ENCODE data around the gene MBTPS2.
"Not testable (repeated sequence)": the region's sequence is repeated elsewhere in the genome, so short reads cannot be mapped to it uniquely, and the experiment has no call there.

Gene MBTPS2

GRCh38 chrX:21865436-21865835 is 26.0 kb downstream of the MBTPS2 start:
- H3K4me3 ChIP-seq (ENCODE audit: low read length in 2 of 2) = no peak overlapping the region
- peaks cover under 1% of the 10 kb centered on the region for H3K79me1 ChIP-seq (ENCODE audit: low read depth, low read length)
- no peak overlapping the region for H3K23ac ChIP-seq (ENCODE audit: low read depth, low read length, poor library complexity)
- no peak overlapping the region for H3K4ac ChIP-seq (ENCODE audit: low read length)
- H3K36me3 ChIP-seq (replicated peaks in 1 of 2; ENCODE audit: control insufficient read depth in 2 of 2, insufficient read depth in 2 of 2, low read length in 2 of 2) = peaks cover 0 to 7% of the 10 kb centered on the region in 2 donors
- no peak overlapping the region for H2AFZ ChIP-seq (ENCODE audit: low read length)
- H2AK5ac ChIP-seq (ENCODE audit: low read depth, low read length) = no peak overlapping the region
- H2BK15ac ChIP-seq (ENCODE audit: low read length) = no peak overlapping the region
- no peak overlapping the region for H4K8ac ChIP-seq (ENCODE audit: low read depth, low read length)
- no peak overlapping the region for H2BK12ac ChIP-seq (ENCODE audit: low read length)
- no peak overlapping the region for H3K14ac ChIP-seq (ENCODE audit: low read length)
- no peaks in the 10 kb centered on the region for H3K9me3 ChIP-seq (replicated peaks in 1 of 2; ENCODE audit: control insufficient read depth in 2 of 2, insufficient read depth in 1 of 2, low read depth in 1 of 2, low read length in 2 of 2)
- H3K4me1 ChIP-seq (ENCODE audit: control insufficient read depth in 2 of 2, insufficient read depth in 1 of 2, low read depth in 1 of 2, low read length in 2 of 2) = no peaks in the 10 kb centered on the region
- H3K27me3 ChIP-seq (ENCODE audit: control insufficient read depth in 3 of 3, insufficient read depth in 3 of 3, low read depth in 1 of 3, low read length in 3 of 3) = no peaks in the 10 kb centered on the region
- no peak overlapping the region for H3K18ac ChIP-seq (ENCODE audit: low read length)
- no peak overlapping the region for H4K91ac ChIP-seq (ENCODE audit: low read depth, low read length, poor library complexity)
- H3K9ac ChIP-seq (ENCODE audit: low read depth, low read length, poor library complexity) = no peak overlapping the region
- DNase-seq (ENCODE audit: low spot score) = no peak
- no peak overlapping the region for H2BK5ac ChIP-seq (ENCODE audit: low read length)
- no peak overlapping the region for H3K4me2 ChIP-seq (ENCODE audit: insufficient read depth, low read length, poor library complexity, severe bottlenecking)
- H3K27ac ChIP-seq (replicated peaks; ENCODE audit: low read length) = no peak overlapping the region
- no peak overlapping the region for H2BK120ac ChIP-seq (ENCODE audit: low read depth, low read length)

- Histone ChIP-seq H3K27ac (replicated peaks; ENCODE audit: low read length) (no peak overlapping the region), H2BK12ac (ENCODE audit: low read length) (no peak overlapping the region), H2BK120ac (ENCODE audit: low read depth, low read length) (no peak overlapping the region), H2AK5ac (ENCODE audit: low read depth, low read length) (no peak overlapping the region), H3K9ac (ENCODE audit: low read depth, low read length, poor library complexity) (no peak overlapping the region), H4K8ac (ENCODE audit: low read depth, low read length) (no peak overlapping the region), H4K91ac (ENCODE audit: low read depth, low read length, poor library complexity) (no peak overlapping the region), H3K4me1 (ENCODE audit: control insufficient read depth in 2 of 2, insufficient read depth in 1 of 2, low read depth in 1 of 2, low read length in 2 of 2) (no peaks in the 10 kb centered on the region), H2AFZ (ENCODE audit: low read length) (no peak overlapping the region), H2BK5ac (ENCODE audit: low read length) (no peak overlapping the region), H2BK15ac (ENCODE audit: low read length) (no peak overlapping the region), H3K79me1 (ENCODE audit: low read depth, low read length) (no peaks in the 10 kb centered on the region), H3K23ac (ENCODE audit: low read depth, low read length, poor library complexity) (no peak overlapping the region), H3K27me3 (ENCODE audit: control insufficient read depth in 3 of 3, insufficient read depth in 3 of 3, low read depth in 1 of 3, low read length in 3 of 3) (no peaks in the 10 kb centered on the region), H3K4ac (ENCODE audit: low read length) (no peak overlapping the region), H3K9me3 (replicated peaks in 1 of 2; ENCODE audit: control insufficient read depth in 2 of 2, insufficient read depth in 1 of 2, low read depth in 1 of 2, low read length in 2 of 2) (no peaks in the 10 kb centered on the region), H3K4me3 (ENCODE audit: low read length in 2 of 2) (no peak overlapping the region), H3K4me2 (ENCODE audit: insufficient read depth, low read length, poor library complexity, severe bottlenecking) (no peak overlapping the region), H3K14ac (ENCODE audit: low read length) (no peak overlapping the region), H3K36me3 (replicated peaks in 1 of 2; ENCODE audit: control insufficient read depth in 2 of 2, insufficient read depth in 2 of 2, low read length in 2 of 2) (peaks cover 0 to 13% of the 10 kb centered on the region in 2 donors), H3K18ac (ENCODE audit: low read length) (no peak overlapping the region)
- no peak for DNase-seq (ENCODE audit: low spot score)
- WGBS, 2 donors (ENCODE audit: extremely low coverage in 2 of 2, insufficient read length in 2 of 2, insufficient replicate concordance in 1 of 2) = no CpG with 5 or more reads among the region's 1 CpG
These were observed 31.1 kb downstream of the MBTPS2 start for GRCh38 chrX:21870494-21870893.

- Histone ChIP-seq H3K36me3 (replicated peaks in 1 of 2; ENCODE audit: control insufficient read depth in 2 of 2, insufficient read depth in 2 of 2, low read length in 2 of 2) (peaks cover 0 to 13% of the 10 kb centered on the region in 2 donors), H3K27ac (replicated peaks; ENCODE audit: low read length) (no peak overlapping the region), H3K79me1 (ENCODE audit: low read depth, low read length) (no peaks in the 10 kb centered on the region), H3K4me3 (ENCODE audit: low read length in 2 of 2) (no peak overlapping the region), H2BK5ac (ENCODE audit: low read length) (no peak overlapping the region), H2BK12ac (ENCODE audit: low read length) (no peak overlapping the region), H3K9ac (ENCODE audit: low read depth, low read length, poor library complexity) (no peak overlapping the region), H3K4me1 (ENCODE audit: control insufficient read depth in 2 of 2, insufficient read depth in 1 of 2, low read depth in 1 of 2, low read length in 2 of 2) (no peaks in the 10 kb centered on the region), H3K18ac (ENCODE audit: low read length) (no peak overlapping the region), H3K14ac (ENCODE audit: low read length) (no peak overlapping the region), H2BK120ac (ENCODE audit: low read depth, low read length) (no peak overlapping the region), H3K4ac (ENCODE audit: low read length) (no peak overlapping the region), H3K27me3 (ENCODE audit: control insufficient read depth in 3 of 3, insufficient read depth in 3 of 3, low read depth in 1 of 3, low read length in 3 of 3) (no peaks in the 10 kb centered on the region), H2AFZ (ENCODE audit: low read length) (peak overlapping the region; percentile 40), H3K4me2 (ENCODE audit: insufficient read depth, low read length, poor library complexity, severe bottlenecking) (no peak overlapping the region), H2AK5ac (ENCODE audit: low read depth, low read length) (no peak overlapping the region), H2BK15ac (ENCODE audit: low read length) (no peak overlapping the region), H4K91ac (ENCODE audit: low read depth, low read length, poor library complexity) (no peak overlapping the region), H3K23ac (ENCODE audit: low read depth, low read length, poor library complexity) (no peak overlapping the region), H4K8ac (ENCODE audit: low read depth, low read length) (no peak overlapping the region), H3K9me3 (replicated peaks in 1 of 2; ENCODE audit: control insufficient read depth in 2 of 2, insufficient read depth in 1 of 2, low read depth in 1 of 2, low read length in 2 of 2) (no peaks in the 10 kb centered on the region)
- DNase-seq (ENCODE audit: low spot score) = no peak
- WGBS, 2 donors (ENCODE audit: extremely low coverage in 2 of 2, insufficient read length in 2 of 2, insufficient replicate concordance in 1 of 2) = no CpG with 5 or more reads among the region's 4 CpGs
These were observed 33.8 kb downstream of the MBTPS2 start for GRCh38 chrX:21873063-21873775.

GRCh38 chrX:21874182-21874581 is 34.8 kb downstream of the MBTPS2 start:
- H2AFZ ChIP-seq (ENCODE audit: low read length); H3K9me3 ChIP-seq (replicated peaks in 1 of 2; ENCODE audit: control insufficient read depth in 2 of 2, insufficient read depth in 1 of 2, low read depth in 1 of 2, low read length in 2 of 2); H3K23ac ChIP-seq (ENCODE audit: low read depth, low read length, poor library complexity); H3K27ac ChIP-seq (replicated peaks; ENCODE audit: low read length); H4K8ac ChIP-seq (ENCODE audit: low read depth, low read length); H2AK5ac ChIP-seq (ENCODE audit: low read depth, low read length); H4K91ac ChIP-seq (ENCODE audit: low read depth, low read length, poor library complexity); H2BK15ac ChIP-seq (ENCODE audit: low read length); H3K14ac ChIP-seq (ENCODE audit: low read length); H3K27me3 ChIP-seq (ENCODE audit: control insufficient read depth in 3 of 3, insufficient read depth in 3 of 3, low read depth in 1 of 3, low read length in 3 of 3); H3K18ac ChIP-seq (ENCODE audit: low read length); H3K9ac ChIP-seq (ENCODE audit: low read depth, low read length, poor library complexity); H2BK5ac ChIP-seq (ENCODE audit: low read length); H3K4me2 ChIP-seq (ENCODE audit: insufficient read depth, low read length, poor library complexity, severe bottlenecking); DNase-seq (ENCODE audit: low spot score); H3K4ac ChIP-seq (ENCODE audit: low read length); H3K4me3 ChIP-seq (ENCODE audit: low read length in 2 of 2); H3K4me1 ChIP-seq (ENCODE audit: control insufficient read depth in 2 of 2, insufficient read depth in 1 of 2, low read depth in 1 of 2, low read length in 2 of 2); H2BK120ac ChIP-seq (ENCODE audit: low read depth, low read length); H3K79me1 ChIP-seq (ENCODE audit: low read depth, low read length); H2BK12ac ChIP-seq (ENCODE audit: low read length): not testable (repeated sequence)
- WGBS, 2 donors (ENCODE audit: extremely low coverage in 2 of 2, insufficient read length in 2 of 2, insufficient replicate concordance in 1 of 2) = no CpG with 5 or more reads among the region's 3 CpGs
- peaks cover 0 to 21% of the 10 kb centered on the region in 2 donors for H3K36me3 ChIP-seq (replicated peaks in 1 of 2; ENCODE audit: control insufficient read depth in 2 of 2, insufficient read depth in 2 of 2, low read length in 2 of 2)

All from neuronal stem cell (in vitro differentiated cells).